Lung (tissue), 12 donors: ENCODE results near the gene IL23A. TPM values are rescaled to one million over a fixed set of nuclear protein-coding genes. Genes with fewer than 3 reads are reported as not detected.

ENCODE experiments used
- ATAC-seq: fragments of 200-7000 bp; cut with Tn5 transposase; one replicate; pipeline ENCODE4 v1.9.1; 2020; ENCODE audit warnings: moderate number of reproducible peaks; ENCODE audit not compliant: insufficient read depth, low FRiP score
- DNase-seq, 3 donors: peaks; one replicate each; pipeline ENCODE4 v3.0.0-alpha.2; 2013 to 2017
- H3K27ac ChIP-seq, 2 donors: one replicate each; pipeline ENCODE4 v1.5.1; 2013; ENCODE audit warnings: mild to moderate bottlenecking in 2 of 2, moderate library complexity in 2 of 2, control low read depth in 1 of 2, inconsistent platforms in 1 of 2, low read depth in 1 of 2, low read length in 1 of 2
- H3K27me3 ChIP-seq, 3 donors: one replicate each; pipeline ENCODE4 v1.5.1; 2013; ENCODE audit warnings: low read length in 2 of 3; ENCODE audit not compliant: control insufficient read depth in 3 of 3, insufficient read depth in 3 of 3
- H3K36me3 ChIP-seq, 4 donors: one replicate each; pipeline ENCODE4 v1.5.1; 2013; ENCODE audit warnings: low read length in 4 of 4, mild to moderate bottlenecking in 1 of 4, moderate library complexity in 1 of 4; ENCODE audit not compliant: control insufficient read depth in 4 of 4, insufficient read depth in 4 of 4
- H3K4me1 ChIP-seq, 5 donors: one replicate each; pipeline ENCODE4 v1.5.1; 2013; ENCODE audit warnings: low read length in 5 of 5, mild to moderate bottlenecking in 2 of 5, moderate library complexity in 1 of 5; ENCODE audit not compliant: control insufficient read depth in 5 of 5, insufficient read depth in 5 of 5
- H3K4me3 ChIP-seq: one replicate; pipeline ENCODE4 v1.5.1; 2013; ENCODE audit warnings: mild to moderate bottlenecking, control low read depth, moderate library complexity
- H3K9ac ChIP-seq, 2 donors: one replicate each; pipeline ENCODE4 v1.5.1; 2013; ENCODE audit warnings: low read length in 2 of 2, control low read depth in 1 of 2; ENCODE audit not compliant: insufficient read depth in 1 of 2
- H3K9me3 ChIP-seq, 4 donors: one replicate each; pipeline ENCODE4 v1.5.1; 2013; ENCODE audit warnings: low read length in 3 of 4, mild to moderate bottlenecking in 1 of 4, moderate library complexity in 1 of 4; ENCODE audit not compliant: control insufficient read depth in 4 of 4, insufficient read depth in 3 of 4
- WGBS, 2 donors: extraction: QIAGEN DNeasy Blood & Tissue Kit; methylation state at CpG; one replicate each; pipeline ENCODE4 v1.1.7; 2013; 5-methylcytosine and 5-hydroxymethylcytosine counted together
- polyA plus RNA-seq, 2 donors: library from polyadenylated mRNA; stranded (reverse); fragments of 200-250 nt; gene quantifications; one replicate each; pipeline ENCODE4 v1.2.1, GENCODE V29; 2013
- total RNA-seq, 2 donors: library from RNA; depleted of rRNA in 1 of 2; stranded (reverse); fragments of >200 nt in 1 of 2; gene quantifications; one replicate each; pipeline ENCODE4 v1.2.1, GENCODE V29; 2014 to 2021
- TF ChIP-seq, protein P1 (sequence below): IDR thresholded peaks from 2 replicates; pipeline ENCODE4 v1.5.1; 2012; ENCODE audit warnings: mild to moderate bottlenecking; ENCODE audit errors: control extremely low read depth, extremely low read depth
- donor health status: control.
- donor health status: control.
- donor health status: Bipolar disorder and iron deficiency.
- donor health status: healthy.
- donor health status: DM: yes; HTN: yes; CAD: no.

The IL23A gene
- total and polyA plus RNA-seq, 4 donors: 0.34 to 4.0 (median 0.60) TPM

GRCh38 chr12:56299853-56300643 lies 38.6 kb upstream of the IL23A start, which contains the start of gene CS:
Gene CS (minus strand): TSS chr12:56300330. CDS start chr12:56300201, 129 bp downstream.
- H3K9me3 ChIP-seq: no peaks in the 10 kb centered on the region

GRCh38 chr12:56300644-56301464 lies 37.8 kb upstream of the IL23A start:
- 43 to 57% methylated on average over 21 of the region's 21 CpGs for WGBS, 2 donors

More at GRCh38 chr12:56299853-56300643, 38.6 kb upstream of the IL23A start, which contains the start of gene CS:
- H3K9ac ChIP-seq: peak within 1 kb of the TSS; percentile 51 to 80
- H3K4me1 ChIP-seq: peaks cover 0 to 22% (median 13%) of the 10 kb centered on the region in 5 donors
- peaks cover 0 to 17% (median 3%) of the 10 kb centered on the region in 4 donors for H3K36me3 ChIP-seq
- peak within 1 kb of the TSS; percentile 91 for H3K4me3 ChIP-seq
- 0 to 1% methylated on average over 58 to 63 of the region's 63 CpGs for WGBS, 2 donors
- ATAC-seq (peak; percentile 99), DNase-seq (peak; percentile 98 to 99 (median 99))
- H3K27me3 ChIP-seq: no peaks in the 10 kb centered on the region
- H3K27ac ChIP-seq: peak within 1 kb of the TSS; percentile 95 to 97
- TF ChIP-seq, protein P1, sequence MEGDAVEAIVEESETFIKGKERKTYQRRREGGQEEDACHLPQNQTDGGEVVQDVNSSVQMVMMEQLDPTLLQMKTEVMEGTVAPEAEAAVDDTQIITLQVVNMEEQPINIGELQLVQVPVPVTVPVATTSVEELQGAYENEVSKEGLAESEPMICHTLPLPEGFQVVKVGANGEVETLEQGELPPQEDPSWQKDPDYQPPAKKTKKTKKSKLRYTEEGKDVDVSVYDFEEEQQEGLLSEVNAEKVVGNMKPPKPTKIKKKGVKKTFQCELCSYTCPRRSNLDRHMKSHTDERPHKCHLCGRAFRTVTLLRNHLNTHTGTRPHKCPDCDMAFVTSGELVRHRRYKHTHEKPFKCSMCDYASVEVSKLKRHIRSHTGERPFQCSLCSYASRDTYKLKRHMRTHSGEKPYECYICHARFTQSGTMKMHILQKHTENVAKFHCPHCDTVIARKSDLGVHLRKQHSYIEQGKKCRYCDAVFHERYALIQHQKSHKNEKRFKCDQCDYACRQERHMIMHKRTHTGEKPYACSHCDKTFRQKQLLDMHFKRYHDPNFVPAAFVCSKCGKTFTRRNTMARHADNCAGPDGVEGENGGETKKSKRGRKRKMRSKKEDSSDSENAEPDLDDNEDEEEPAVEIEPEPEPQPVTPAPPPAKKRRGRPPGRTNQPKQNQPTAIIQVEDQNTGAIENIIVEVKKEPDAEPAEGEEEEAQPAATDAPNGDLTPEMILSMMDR: no peak

GRCh38 chr12:56304276-56304675 lies 34.4 kb upstream of the IL23A start:
- Histone ChIP-seq H3K9me3 (no peaks in the 10 kb centered on the region), H3K4me1 (peaks cover 0 to 10% (median 0%) of the 10 kb centered on the region in 5 donors), H3K9ac (no peak overlapping the region), H3K27me3 (no peaks in the 10 kb centered on the region), H3K4me3 (no peak overlapping the region), H3K27ac (no peak overlapping the region), H3K36me3 (peaks cover 5 to 24% (median 7%) of the 10 kb centered on the region in 4 donors)
- 94 to 98% methylated on average over 3 of the region's 3 CpGs for WGBS, 2 donors
- no peak for DNase-seq
- TF ChIP-seq, protein P1: no peak
- ATAC-seq: no peak

More at GRCh38 chr12:56300644-56301464, 37.8 kb upstream of the IL23A start:
- TF ChIP-seq, protein P1: no peak
- Histone ChIP-seq H3K27ac (peak overlapping the region; percentile 82 to 96), H3K27me3 (no peaks in the 10 kb centered on the region), H3K4me3 (peak overlapping the region; percentile 28), H3K4me1 (peaks cover 0 to 22% (median 13%) of the 10 kb centered on the region in 5 donors), H3K9me3 (no peaks in the 10 kb centered on the region), H3K36me3 (peaks cover 0 to 21% (median 3%) of the 10 kb centered on the region in 4 donors), H3K9ac (peak overlapping the region; percentile 51 to 80)
- no peak for ATAC-seq
- DNase-seq: no peak
